Upper lobe of right lung (tissue), 1 donor: ENCODE data around the gene MBTD1. TPM values are rescaled to one million over a fixed set of nuclear protein-coding genes. Genes with fewer than 3 reads are reported as not detected.
A peak's percentile ranks its signal among the peaks of the same experiment; 100 is the strongest.
"Not testable (repeated sequence)": the region's sequence is repeated elsewhere in the genome, so short reads cannot be mapped to it uniquely, and the experiment has no call there.

ENCODE experiments used
- ATAC-seq: fragments of 200-7000 bp; cut with Tn5 transposase; one replicate; pipeline ENCODE4 v1.9.1; 2020; ENCODE audit warnings: mild to moderate bottlenecking, moderate library complexity
- DNase-seq: peaks from one replicate; pipeline ENCODE4 v3.0.0-alpha.2; 2020
- H3K27ac ChIP-seq: fragments of 200-600 bp; one replicate; pipeline ENCODE4 v1.8.0; 2022
- H3K27me3 ChIP-seq: fragments of 200-600 bp; one replicate; pipeline ENCODE4 v1.8.0; 2022; ENCODE audit warnings: mild to moderate bottlenecking
- H3K36me3 ChIP-seq: fragments of 200-600 bp; one replicate; pipeline ENCODE4 v1.8.0; 2022
- H3K4me1 ChIP-seq: fragments of 200-600 bp; one replicate; pipeline ENCODE4 v1.8.0; 2022
- H3K4me3 ChIP-seq: fragments of 200-600 bp; one replicate; pipeline ENCODE4 v1.8.0; 2022; ENCODE audit warnings: mild to moderate bottlenecking
- H3K9me3 ChIP-seq: fragments of 200-600 bp; one replicate; pipeline ENCODE4 v1.8.0; 2022
- intact Hi-C: fragments of 100-400 bp; cut with DNase I; formaldehyde crosslinking; loops from one replicate; pipeline ENCODE4 v1.11.0; 2022
- long read RNA-seq: library from polyadenylated mRNA; unstranded; transcript quantifications from one replicate; pipeline ENCODE4 v2.0.0, GENCODE V29; 2021
- total RNA-seq: library from RNA; stranded (reverse); fragmentation: NEBNext Ultra II Directional; extraction: Animal tissue kit (Norgen Biotek cat#: 25700); gene quantifications from one replicate; pipeline ENCODE4 v1.2.1, GENCODE V29; 2021
- TF ChIP-seq, protein P1 (sequence below): fragments of 200-600 bp; IDR thresholded peaks from one replicate; pipeline ENCODE4 v1.8.0; 2022; ENCODE audit warnings: antibody characterized with exemption
- donor health status: DM: no; HTN: yes; CAD: no; lungs with severe emphysema.

Gene MBTD1
- 14.2 TPM for total RNA-seq
- long read RNA-seq, full-length matches to known transcripts, result 1 of 5 reads
- long read RNA-seq, partial matches to known transcripts, result 0 of 5 reads
- long read RNA-seq, other reads (novel, unspliced or antisense), result 4 of 5 reads

DNA sequence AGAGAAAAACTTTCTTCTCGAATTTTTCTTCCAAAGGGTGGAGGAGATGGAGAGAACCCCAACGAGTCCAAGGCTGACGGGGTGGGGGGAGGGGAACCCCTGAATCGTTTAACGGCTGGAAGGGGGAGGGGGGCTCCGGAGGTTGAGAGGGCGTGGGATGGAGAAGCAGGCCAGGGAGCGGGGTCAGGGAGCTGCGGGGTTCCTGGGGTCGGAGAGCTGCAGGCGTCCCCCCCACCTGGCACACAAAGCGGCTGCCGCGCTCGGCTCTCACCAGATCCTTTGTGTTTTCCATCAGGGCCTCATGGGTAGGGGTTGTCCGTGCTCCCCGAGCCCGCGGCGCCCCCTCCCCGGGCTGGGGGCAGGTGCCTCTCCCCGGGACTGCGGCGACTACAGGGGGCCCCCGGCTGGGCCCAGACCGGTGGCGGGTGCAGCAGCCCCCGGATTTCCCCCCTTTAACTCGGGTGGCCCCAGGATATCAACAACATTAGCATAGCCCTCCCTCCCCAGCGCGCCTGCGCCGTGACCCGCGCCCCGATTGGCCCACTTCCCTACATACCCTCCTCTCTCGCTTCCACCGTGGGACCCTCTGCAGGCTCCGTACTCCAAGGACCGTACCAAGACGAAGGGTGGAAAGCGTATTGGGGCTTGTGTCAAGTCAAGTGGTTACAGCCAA, at the start of gene MBTD1:
MBTD1 (minus strand) TSS at position 486 of the 673 bp plus-strand sequence. CDS start 34,888 bp downstream, outside the sequence.
- H3K4me3 ChIP-seq, result peak within 1 kb of the TSS; percentile 98
- peak; percentile 93 for ATAC-seq
- peak; percentile 96 for DNase-seq
- H3K4me1 ChIP-seq, result peaks cover 49% of the 10 kb centered on the region
- H3K36me3 ChIP-seq, result peaks cover 32% of the 10 kb centered on the region
- peak within 1 kb of the TSS; percentile 95 for H3K27ac ChIP-seq
- H3K27me3 ChIP-seq, result no peaks in the 10 kb centered on the region
- intact Hi-C loops, result no loop called here
- TF ChIP-seq, protein P1, sequence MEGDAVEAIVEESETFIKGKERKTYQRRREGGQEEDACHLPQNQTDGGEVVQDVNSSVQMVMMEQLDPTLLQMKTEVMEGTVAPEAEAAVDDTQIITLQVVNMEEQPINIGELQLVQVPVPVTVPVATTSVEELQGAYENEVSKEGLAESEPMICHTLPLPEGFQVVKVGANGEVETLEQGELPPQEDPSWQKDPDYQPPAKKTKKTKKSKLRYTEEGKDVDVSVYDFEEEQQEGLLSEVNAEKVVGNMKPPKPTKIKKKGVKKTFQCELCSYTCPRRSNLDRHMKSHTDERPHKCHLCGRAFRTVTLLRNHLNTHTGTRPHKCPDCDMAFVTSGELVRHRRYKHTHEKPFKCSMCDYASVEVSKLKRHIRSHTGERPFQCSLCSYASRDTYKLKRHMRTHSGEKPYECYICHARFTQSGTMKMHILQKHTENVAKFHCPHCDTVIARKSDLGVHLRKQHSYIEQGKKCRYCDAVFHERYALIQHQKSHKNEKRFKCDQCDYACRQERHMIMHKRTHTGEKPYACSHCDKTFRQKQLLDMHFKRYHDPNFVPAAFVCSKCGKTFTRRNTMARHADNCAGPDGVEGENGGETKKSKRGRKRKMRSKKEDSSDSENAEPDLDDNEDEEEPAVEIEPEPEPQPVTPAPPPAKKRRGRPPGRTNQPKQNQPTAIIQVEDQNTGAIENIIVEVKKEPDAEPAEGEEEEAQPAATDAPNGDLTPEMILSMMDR, result no peak
- H3K9me3 ChIP-seq, result no peaks in the 10 kb centered on the region

DNA sequence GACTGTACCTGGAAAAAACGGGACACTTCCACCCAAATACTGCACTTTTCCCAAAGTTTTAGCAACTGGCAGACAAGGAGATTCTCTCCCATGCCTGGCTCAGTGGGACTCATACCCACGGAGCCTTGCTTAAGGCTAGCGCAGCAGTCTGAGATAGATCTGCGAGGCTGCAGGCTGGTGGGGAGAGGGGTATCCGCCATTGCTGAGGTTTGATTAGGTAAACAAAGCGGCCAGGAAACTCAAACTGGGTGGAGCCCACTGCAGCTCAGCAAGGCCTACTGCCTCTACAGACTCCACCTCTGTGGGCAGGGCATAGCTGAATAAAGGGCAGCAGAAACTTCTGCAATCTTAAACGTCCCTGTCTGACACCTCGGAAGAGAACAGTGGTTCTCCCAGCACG, 45.3 kb upstream of the MBTD1 start:
- H3K4me3 ChIP-seq, result no peak overlapping the region
- H3K9me3 ChIP-seq, result no peaks in the 10 kb centered on the region
- intact Hi-C loops, result no loop called here
- no peaks in the 10 kb centered on the region for H3K27me3 ChIP-seq
- H3K27ac ChIP-seq, result no peak overlapping the region
- TF ChIP-seq, protein P1, result no peak
- ATAC-seq, result no peak
- H3K36me3 ChIP-seq, result peaks cover 1% of the 10 kb centered on the region
- DNase-seq, result no peak
- no peaks in the 10 kb centered on the region for H3K4me1 ChIP-seq

DNA sequence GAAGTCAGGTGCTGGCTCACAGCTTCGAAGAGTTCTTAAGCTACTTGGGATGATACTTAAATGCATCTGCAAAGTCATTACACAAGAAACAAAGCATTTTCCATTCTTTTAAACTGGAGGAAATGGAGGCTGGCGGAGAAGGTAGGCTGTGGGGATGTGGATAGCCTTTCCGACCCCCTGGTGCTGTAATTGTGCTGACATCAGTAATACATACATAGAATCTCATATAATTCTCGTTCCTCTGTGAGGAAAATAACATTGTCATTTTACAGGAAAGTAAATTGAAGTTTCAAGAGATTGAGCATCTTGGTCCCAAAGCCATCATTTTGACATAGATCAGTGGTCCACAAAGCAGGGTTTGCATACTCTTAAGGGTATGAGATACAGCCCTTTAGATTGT, 40.0 kb upstream of the MBTD1 start:
- no peaks in the 10 kb centered on the region for H3K27me3 ChIP-seq

DNA sequence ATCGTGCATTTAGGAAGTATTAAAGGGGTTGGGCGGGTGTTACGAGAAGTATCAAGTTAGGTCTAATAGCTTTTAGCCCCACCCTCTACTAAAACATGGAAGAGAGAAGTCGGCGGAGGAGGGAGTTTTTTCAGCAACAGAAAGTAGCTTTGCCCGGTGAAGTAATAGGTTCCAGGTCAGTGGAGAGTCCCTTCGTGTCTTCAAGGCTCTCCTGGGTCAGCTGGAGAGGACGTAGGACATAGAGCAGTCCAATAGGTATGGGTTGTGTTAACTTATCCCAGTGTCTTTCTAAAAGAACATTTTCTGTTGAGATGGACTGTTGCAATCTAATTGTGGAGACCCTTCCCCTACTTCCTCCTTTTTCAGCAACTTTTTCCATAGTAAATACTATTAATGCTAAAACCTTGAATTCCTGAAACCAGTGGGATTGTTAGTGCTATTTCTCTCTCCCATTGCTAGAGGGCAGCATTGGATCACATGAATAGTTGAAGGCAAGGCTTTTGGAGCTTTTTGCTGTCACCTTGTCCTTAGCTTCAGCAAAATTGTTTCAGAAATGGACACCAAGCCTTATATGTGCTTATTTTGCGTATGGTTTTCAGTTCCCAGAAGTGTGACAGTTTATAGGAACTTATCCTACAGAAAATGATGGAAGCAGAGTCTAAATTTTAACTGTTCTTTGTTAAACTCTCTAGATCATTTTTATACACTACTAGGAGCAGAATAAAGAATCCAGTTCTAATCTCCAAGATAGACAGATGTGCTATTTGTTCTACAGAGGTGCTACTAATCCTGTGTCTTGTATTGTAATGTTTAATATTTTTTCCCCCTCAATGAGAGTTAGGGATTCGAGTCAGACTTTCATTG, 38.9 kb upstream of the MBTD1 start:
- Histone ChIP-seq H3K9me3 (no peaks in the 10 kb centered on the region), H3K4me3 (no peak overlapping the region), H3K27me3 (no peaks in the 10 kb centered on the region), H3K4me1 (no peaks in the 10 kb centered on the region), H3K36me3 (peaks cover 17% of the 10 kb centered on the region), H3K27ac (no peak overlapping the region)
- peak; percentile 43 for ATAC-seq
- intact Hi-C loops, result no loop called here
- TF ChIP-seq, protein P1, result peak; percentile 59
- no peak for DNase-seq

More for the DNA sequence above, 40.0 kb upstream of the MBTD1 start:
- intact Hi-C loops, result no loop called here
- TF ChIP-seq, protein P1, result no peak
- H3K4me1 ChIP-seq, result no peaks in the 10 kb centered on the region
- DNase-seq (no peak), ATAC-seq (no peak)
- H3K36me3 ChIP-seq, result peaks cover 12% of the 10 kb centered on the region
- no peak overlapping the region for H3K4me3 ChIP-seq
- H3K9me3 ChIP-seq, result no peaks in the 10 kb centered on the region
- no peak overlapping the region for H3K27ac ChIP-seq

DNA sequence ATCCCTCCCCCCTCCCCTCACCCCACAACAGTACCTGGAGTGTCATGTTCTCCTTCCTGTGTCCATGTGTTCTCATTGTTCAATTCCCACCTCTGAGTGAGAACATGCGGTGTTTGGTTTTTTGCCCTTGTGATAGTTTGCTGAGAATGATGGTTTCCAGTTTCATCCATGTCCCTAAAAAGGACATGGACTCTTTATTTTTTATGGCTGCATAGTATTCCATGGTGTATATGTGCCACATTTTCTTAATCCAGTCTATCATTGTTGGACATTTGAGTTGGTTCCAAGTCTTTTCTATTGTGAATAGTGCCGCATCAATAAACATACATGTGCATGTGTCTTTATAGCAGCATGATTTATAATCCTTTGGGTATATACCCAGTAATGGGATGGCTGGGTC, 34.5 kb upstream of the MBTD1 start:
- H3K36me3 ChIP-seq, result peaks cover 51% of the 10 kb centered on the region
- intact Hi-C loops, result not testable (repeated sequence)

DNA sequence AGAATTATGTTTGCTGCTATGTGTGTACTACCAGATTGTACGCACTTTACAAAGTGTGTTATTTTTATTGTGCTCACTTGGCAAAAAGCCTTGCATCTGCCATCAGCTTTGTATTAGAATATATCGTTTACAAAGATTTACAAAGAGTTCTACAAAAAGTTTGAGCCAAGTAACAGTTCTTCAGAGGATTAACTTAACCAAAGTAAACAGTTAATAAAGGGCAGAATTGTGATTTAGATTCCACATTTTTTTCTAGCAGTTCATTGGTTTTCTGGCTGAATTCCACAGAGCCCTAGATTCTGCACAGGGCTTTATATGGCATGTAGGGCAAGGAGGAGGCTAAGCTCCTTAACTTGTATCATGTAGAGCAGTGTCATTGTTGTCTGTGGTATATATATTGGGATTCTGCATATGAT, 29.9 kb upstream of the MBTD1 start:
- Histone ChIP-seq H3K4me1 (no peaks in the 10 kb centered on the region), H3K36me3 (peaks cover 92% of the 10 kb centered on the region), H3K27ac (no peak overlapping the region), H3K9me3 (no peaks in the 10 kb centered on the region), H3K4me3 (no peak overlapping the region), H3K27me3 (no peaks in the 10 kb centered on the region)
- intact Hi-C loops, result no loop called here
- ATAC-seq (no peak), DNase-seq (no peak)
- TF ChIP-seq, protein P1, result no peak

More for the DNA sequence above, 34.5 kb upstream of the MBTD1 start:
- H3K27ac ChIP-seq, ATAC-seq, H3K4me3 ChIP-seq, H3K27me3 ChIP-seq, H3K9me3 ChIP-seq, H3K4me1 ChIP-seq, DNase-seq: not testable (repeated sequence)
